T1000 (cell line): Measurements from ENCODE around the gene SS18L1.
"Not testable (repeated sequence)": the region's sequence is repeated elsewhere in the genome, so short reads cannot be mapped to it uniquely, and the experiment has no call there.

Experiments used
- DNase-seq: peaks from one replicate; lab custom pipeline; 2025; ENCODE audit warnings: mixed read lengths; lab: John Stamatoyannopoulos, UW

Gene SS18L1

GRCh38 chr20:62137092-62137384 lies 6.5 kb upstream of the SS18L1 start:
- DNase-seq, result no peak

DNA sequence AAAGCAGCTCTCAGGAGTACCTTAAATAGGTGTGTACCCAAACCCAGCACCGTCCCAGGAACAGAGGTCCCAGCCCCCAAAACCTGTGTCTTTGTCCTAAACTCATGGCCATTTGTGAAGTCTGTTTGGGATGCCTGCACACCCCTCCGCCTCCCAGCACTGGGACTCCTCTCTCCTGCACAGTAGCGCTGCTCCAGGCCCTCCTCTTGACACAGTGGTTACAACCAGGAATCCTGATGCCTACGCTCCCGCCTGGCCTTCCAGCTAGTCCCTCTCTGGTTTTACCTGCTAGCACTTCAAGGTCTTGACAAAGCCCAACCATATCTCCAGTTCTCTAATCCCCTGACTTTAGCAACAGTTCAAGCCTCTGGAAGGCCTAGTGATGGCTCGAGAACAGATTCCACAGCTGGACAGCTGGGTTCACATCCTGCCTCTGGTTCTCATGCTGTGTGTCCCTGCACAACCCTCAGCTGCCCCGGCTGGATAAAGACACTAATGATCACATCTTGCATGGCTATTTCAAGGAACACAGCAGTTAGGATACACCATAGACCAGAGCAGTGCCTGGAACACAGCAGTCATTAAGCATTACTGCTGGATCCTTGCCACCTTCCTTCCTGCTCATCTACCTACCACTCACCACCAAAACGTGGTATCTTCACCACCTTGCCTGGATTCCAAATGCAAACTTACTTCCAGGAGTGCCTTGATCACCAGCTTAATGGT lies 5.9 kb upstream of the SS18L1 start:
- no peak for DNase-seq

- DNase-seq, result no peak
Observed at GRCh38 chr20:62138204-62138543, 5.4 kb upstream of the SS18L1 start.

GRCh38 chr20:62138912-62139311 lies 4.7 kb upstream of the SS18L1 start:
- DNase-seq, result no peak

DNA sequence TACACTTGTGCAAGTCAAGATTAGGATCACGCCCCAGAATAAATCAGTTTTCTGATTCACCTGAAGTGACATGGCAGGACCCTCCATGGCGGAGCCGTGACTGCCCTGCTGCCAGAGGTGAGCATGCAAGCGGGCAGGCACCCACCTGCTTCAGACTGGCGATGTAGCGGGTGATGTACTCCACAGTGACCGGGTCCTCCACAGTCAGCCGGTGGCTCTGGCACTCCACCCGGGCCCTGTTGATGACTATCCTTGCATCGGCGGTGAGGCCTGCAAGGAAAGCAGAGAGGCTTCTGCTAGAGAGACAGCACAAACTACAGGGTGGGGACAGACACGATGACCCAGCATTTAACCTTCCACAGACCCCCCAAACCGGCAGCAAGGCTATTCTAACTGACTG lies 3.9 kb upstream of the SS18L1 start:
- DNase-seq, result no peak

DNA sequence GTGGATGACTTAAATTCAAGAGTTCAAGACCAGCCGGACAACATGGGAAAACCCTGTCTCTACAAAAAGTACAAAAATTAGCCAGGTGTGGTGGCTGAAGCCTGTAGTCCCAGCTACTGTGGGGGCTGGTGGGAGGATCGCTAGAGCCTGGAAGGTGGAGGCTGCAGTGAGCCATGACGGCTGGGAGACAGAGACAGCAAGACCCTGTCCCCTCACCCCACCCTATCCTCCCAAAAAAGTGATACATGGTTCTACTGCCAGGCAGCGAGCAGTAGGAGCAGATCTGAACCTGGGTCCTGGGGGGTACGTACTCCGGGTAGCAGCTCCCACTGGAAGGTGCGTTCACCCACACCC lies 2.5 kb upstream of the SS18L1 start:
- DNase-seq, result no peak

GRCh38 chr20:62141397-62142251 lies 1.9 kb upstream of the SS18L1 start:
- no peak for DNase-seq

DNA sequence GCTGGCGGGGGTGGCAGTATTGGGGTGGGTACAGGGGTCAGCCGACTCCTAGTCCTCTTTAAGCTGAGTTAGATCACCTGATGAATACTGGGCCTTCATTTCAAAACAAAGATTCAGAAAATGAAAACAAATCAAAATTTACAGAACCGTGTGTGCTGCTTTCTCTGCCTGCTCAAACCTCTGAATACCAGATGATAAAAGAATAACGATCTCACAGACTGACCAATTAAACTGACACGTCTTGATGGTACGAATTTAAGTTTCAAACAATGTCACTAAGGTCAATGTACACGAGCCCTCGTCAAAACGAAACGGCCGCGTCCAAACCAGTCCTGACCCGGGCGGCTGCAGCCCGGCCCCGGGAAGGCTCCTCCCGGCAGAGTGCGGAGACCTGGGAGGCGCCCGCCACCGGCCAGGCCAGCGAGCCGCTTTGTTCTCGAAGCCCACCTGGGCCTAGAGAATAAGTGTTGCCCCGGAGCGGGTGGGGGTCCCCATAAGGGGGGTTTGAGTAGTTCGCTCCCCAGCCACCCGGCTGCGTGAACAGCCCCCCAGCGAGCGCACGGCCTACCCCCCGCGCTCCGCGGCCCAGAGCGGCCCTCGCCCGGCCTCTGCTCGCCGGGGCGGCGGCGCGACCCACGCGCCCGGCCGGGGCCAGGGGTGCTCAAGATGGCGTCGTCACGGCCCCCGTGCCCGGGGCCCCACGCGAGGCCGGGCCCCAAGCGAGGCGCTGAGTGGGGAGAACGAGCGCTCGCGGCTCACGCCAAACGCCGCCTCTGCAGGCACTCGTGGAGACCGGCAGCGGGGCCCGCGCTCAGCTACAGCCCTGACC lies 1.1 kb upstream of the SS18L1 start:
- DNase-seq, result no peak

- DNase-seq, result no peak
Observed at GRCh38 chr20:62143957-62144825, 622 bp downstream of the SS18L1 start.

DNA sequence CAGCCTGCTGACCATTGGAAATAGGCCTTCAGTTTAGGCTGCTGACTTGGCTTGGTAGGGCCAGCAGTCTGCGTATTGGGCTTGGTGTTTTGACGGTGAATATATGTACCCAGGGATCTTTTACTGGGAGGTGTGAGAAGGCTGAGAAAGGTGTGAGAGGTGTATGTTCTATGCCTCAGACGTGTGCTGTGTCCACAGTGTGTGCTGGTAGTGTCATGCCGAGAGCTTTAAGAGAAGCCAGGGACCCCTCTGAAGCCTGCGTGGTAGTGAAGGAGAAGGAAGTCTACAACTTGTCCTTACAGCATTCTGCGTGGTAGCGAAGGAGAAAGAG lies 2.1 kb downstream of the SS18L1 start:
- DNase-seq, result no peak

- no peak for DNase-seq
Observed at GRCh38 chr20:62146019-62146755, 2.6 kb downstream of the SS18L1 start.

DNA sequence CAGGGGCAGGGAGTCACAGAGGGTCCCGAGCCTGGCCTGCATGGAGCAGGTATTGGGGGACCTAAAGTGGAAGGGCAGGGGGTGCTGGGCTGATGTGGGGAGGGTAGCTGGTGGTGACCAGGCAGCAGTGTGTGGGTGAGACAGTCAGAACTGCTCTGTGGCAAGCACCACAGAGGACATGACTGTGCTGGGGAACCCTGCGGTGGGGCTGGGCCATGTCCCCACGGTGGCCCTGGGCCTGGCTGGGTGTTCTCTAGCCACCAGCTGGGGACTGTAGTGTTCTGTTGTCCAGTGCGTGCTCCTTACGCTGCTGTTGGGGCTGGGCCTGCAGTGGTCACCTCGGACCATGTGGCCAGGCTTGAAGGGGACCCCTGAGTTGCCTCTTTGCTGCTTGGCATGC lies 3.6 kb downstream of the SS18L1 start:
- no peak for DNase-seq

- DNase-seq, result no peak
Observed at GRCh38 chr20:62147528-62147927, 4.0 kb downstream of the SS18L1 start.

DNA sequence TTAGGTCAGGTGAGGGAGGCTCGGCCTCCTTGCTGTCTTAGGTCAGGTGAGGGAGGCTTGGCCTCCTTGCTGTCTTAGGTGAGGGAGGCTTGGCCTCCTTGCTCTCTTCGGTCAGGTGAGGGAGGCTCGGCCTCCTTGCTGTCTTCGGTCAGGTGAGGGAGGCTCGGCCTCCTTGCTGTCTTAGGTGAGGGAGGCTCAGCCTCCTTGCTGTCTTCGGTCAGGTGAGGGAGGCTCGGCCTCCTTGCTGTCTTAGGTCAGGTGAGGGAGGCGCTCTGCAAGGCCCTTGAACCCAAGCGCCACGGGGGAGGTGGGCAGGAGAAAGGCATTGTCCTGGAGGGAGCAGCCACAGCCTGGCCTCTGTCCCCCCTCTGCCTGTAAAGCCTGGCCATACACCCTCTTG lies 4.8 kb downstream of the SS18L1 start:
- not testable (repeated sequence) for DNase-seq

- DNase-seq, result no peak
Observed at GRCh38 chr20:62148908-62149314, 5.3 kb downstream of the SS18L1 start.

GRCh38 chr20:62149532-62150309 lies 6.2 kb downstream of the SS18L1 start:
- DNase-seq, result no peak

GRCh38 chr20:62150310-62150575 lies 6.7 kb downstream of the SS18L1 start:
- no peak for DNase-seq

GRCh38 chr20:62151225-62151624 lies 7.7 kb downstream of the SS18L1 start:
- DNase-seq, result no peak

DNA sequence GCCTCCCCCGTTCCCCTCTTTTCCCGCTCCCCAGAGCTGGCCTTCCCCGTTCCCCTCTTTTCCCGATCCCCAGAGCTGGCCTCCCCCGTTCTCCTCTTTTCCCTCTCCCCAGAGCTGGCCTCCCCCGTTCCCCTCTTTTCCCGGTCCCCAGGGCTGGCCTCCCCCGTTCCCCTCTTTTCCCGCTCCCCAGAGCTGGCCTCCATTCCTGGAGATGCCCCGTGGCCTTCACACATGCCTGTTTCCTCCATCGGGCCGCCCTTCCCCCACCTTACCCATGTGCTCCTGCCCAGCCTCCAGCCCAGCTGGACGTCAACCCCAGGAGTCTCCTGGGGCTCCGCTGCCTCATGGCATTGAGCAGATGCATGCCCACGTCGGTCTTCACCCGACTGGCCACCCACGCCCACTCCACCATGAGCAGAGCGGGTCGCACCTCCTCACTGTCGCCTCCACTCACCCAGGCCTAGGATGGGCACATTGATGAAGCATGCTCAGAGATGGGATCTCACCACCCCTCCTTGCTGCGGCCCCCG lies 8.3 kb downstream of the SS18L1 start:
- no peak for DNase-seq

GRCh38 chr20:62155428-62156253 lies 12.1 kb downstream of the SS18L1 start:
- peak; percentile 46 for DNase-seq
